ENCODE measurements around the gene RAP1GAP2. TPM values are rescaled to one million over a fixed set of nuclear protein-coding genes. Genes with fewer than 3 reads are reported as not detected.
"Not testable (repeated sequence)": the region's sequence is repeated elsewhere in the genome, so short reads cannot be mapped to it uniquely, and the experiment has no call there.

The RAP1GAP2 gene
- total RNA-seq, 1 donor: 2.9 TPM

DNA sequence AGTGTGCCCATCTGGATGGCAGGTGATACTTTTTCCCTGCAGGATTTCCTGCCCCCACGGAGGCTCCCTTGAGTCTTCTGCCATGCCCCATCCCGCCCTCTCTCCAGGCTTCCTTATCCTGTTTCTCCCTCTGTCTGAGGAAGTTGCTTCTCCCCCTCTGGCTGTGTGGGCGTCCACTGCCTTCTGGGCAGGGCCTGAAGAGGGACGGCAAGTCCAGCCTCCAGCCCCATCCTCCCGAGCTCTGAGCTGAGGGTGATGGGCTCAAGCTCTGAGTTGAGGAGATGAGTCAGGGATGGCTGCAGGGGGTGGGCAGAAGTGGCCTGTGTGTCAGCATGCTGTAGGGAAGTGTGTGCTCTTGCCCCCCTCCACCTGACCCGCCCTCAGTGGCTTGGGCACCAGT is 14.2 kb upstream of the RAP1GAP2 start:
- DNase-seq (ENCODE audit: insufficient read length, low spot score, missing footprints): peak; percentile 57

DNA sequence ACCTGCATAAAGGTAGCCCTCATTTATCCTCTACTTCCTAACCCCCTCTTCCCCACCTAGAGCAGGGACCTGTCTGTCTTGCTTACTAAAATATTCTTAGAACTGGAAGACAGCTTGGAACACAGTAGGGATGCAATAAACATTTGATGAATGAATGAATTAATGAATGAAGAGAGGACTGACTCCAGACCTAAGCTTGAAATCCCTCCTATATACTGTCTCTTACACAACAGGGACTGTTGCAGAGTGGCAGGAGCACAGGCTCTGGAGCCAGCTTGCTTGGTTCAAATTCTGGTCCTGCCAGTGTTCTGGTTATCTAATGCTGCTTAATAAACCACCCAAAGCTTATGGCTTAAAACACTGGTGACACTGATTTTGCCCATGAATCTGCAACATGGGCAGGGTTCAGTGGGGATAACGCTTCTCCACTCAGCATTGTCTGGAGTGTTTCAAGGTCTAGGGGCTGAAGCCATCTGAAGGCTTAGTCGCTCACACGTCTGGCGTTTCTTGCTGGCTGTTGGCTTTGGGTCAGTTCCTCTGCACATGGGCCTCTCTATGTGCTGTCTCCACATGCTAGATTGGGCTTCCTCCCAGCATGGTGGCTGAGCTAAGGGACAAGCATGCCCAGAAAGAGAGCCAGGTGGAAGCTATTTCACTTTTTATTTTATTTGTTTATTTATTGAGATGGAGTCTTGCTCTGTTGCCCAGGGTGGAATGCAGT is 12.8 kb upstream of the RAP1GAP2 start:
- Histone ChIP-seq H3K27ac (ENCODE audit: low read depth, low read length) (no peak overlapping the region), H3K9me3 (ENCODE audit: low read depth, low read length) (no peaks in the 10 kb centered on the region), H3K27me3 (ENCODE audit: insufficient read depth, low read length) (peaks cover 7% of the 10 kb centered on the region), H4K20me1 (ENCODE audit: insufficient read depth, low read length) (no peaks in the 10 kb centered on the region), H2AFZ (ENCODE audit: low read length) (no peak overlapping the region), H3K4me3 (ENCODE audit: insufficient read depth, low read length) (no peak overlapping the region), H3K79me2 (ENCODE audit: insufficient read depth, low read length) (no peaks in the 10 kb centered on the region), H3K4me2 (ENCODE audit: insufficient read depth, low read length) (no peak overlapping the region), H3K4me1 (ENCODE audit: insufficient read depth, low read length) (no peaks in the 10 kb centered on the region), H3K36me3 (ENCODE audit: insufficient read depth, low read length) (no peaks in the 10 kb centered on the region)
- TF ChIP-seq, protein P1, sequence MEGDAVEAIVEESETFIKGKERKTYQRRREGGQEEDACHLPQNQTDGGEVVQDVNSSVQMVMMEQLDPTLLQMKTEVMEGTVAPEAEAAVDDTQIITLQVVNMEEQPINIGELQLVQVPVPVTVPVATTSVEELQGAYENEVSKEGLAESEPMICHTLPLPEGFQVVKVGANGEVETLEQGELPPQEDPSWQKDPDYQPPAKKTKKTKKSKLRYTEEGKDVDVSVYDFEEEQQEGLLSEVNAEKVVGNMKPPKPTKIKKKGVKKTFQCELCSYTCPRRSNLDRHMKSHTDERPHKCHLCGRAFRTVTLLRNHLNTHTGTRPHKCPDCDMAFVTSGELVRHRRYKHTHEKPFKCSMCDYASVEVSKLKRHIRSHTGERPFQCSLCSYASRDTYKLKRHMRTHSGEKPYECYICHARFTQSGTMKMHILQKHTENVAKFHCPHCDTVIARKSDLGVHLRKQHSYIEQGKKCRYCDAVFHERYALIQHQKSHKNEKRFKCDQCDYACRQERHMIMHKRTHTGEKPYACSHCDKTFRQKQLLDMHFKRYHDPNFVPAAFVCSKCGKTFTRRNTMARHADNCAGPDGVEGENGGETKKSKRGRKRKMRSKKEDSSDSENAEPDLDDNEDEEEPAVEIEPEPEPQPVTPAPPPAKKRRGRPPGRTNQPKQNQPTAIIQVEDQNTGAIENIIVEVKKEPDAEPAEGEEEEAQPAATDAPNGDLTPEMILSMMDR (IDR thresholded peaks at IDR 0.05; ENCODE audit: extremely low read depth, low read depth, low read length): no peak
- no peak for DNase-seq (ENCODE audit: insufficient read length, low spot score, missing footprints)

More for the DNA sequence above, 14.2 kb upstream of the RAP1GAP2 start:
- Histone ChIP-seq H3K27me3 (ENCODE audit: insufficient read depth, low read length) (peaks cover 12% of the 10 kb centered on the region), H2AFZ (ENCODE audit: low read length) (no peak overlapping the region), H4K20me1 (ENCODE audit: insufficient read depth, low read length) (no peaks in the 10 kb centered on the region), H3K36me3 (ENCODE audit: insufficient read depth, low read length) (no peaks in the 10 kb centered on the region), H3K79me2 (ENCODE audit: insufficient read depth, low read length) (no peaks in the 10 kb centered on the region), H3K4me1 (ENCODE audit: insufficient read depth, low read length) (no peaks in the 10 kb centered on the region), H3K4me2 (ENCODE audit: insufficient read depth, low read length) (no peak overlapping the region), H3K9me3 (ENCODE audit: low read depth, low read length) (no peaks in the 10 kb centered on the region), H3K27ac (ENCODE audit: low read depth, low read length) (no peak overlapping the region), H3K4me3 (ENCODE audit: insufficient read depth, low read length) (no peak overlapping the region)
- TF ChIP-seq, protein P1 (IDR thresholded peaks at IDR 0.05; ENCODE audit: extremely low read depth, low read depth, low read length): no peak

DNA sequence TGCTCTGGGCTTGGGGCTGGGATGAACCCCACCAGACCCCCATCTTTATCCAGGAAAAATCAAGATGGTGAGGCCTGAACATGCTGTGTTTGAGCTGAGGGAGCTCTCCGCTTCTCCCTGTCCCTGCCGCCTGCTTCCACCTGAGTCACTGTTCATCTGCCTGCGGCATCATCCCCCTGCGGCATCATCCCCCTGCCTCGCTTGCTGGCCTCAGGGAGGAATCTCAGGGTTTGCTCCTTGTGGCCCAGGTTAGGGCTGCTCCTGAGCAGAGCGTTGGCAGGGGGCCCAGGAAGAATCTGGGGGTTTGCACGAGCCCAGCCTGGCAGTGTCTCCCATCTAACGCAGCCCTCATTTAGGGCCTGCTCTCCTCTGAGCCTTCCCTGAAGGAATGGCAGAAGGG is 11.4 kb upstream of the RAP1GAP2 start:
- no peak overlapping the region for H3K27ac ChIP-seq (ENCODE audit: low read depth, low read length)
- peak; percentile 18 for DNase-seq (ENCODE audit: insufficient read length, low spot score, missing footprints)
- H3K4me3 ChIP-seq (ENCODE audit: insufficient read depth, low read length): no peak overlapping the region
- no peaks in the 10 kb centered on the region for H3K79me2 ChIP-seq (ENCODE audit: insufficient read depth, low read length)
- no peaks in the 10 kb centered on the region for H3K9me3 ChIP-seq (ENCODE audit: low read depth, low read length)
- H3K4me1 ChIP-seq (ENCODE audit: insufficient read depth, low read length): no peaks in the 10 kb centered on the region
- H3K27me3 ChIP-seq (ENCODE audit: insufficient read depth, low read length): no peaks in the 10 kb centered on the region
- no peaks in the 10 kb centered on the region for H4K20me1 ChIP-seq (ENCODE audit: insufficient read depth, low read length)
- H2AFZ ChIP-seq (ENCODE audit: low read length): no peak overlapping the region
- H3K36me3 ChIP-seq (ENCODE audit: insufficient read depth, low read length): no peaks in the 10 kb centered on the region
- TF ChIP-seq, protein P1 (IDR thresholded peaks at IDR 0.05; ENCODE audit: extremely low read depth, low read depth, low read length): no peak
- no peak overlapping the region for H3K4me2 ChIP-seq (ENCODE audit: insufficient read depth, low read length)

DNA sequence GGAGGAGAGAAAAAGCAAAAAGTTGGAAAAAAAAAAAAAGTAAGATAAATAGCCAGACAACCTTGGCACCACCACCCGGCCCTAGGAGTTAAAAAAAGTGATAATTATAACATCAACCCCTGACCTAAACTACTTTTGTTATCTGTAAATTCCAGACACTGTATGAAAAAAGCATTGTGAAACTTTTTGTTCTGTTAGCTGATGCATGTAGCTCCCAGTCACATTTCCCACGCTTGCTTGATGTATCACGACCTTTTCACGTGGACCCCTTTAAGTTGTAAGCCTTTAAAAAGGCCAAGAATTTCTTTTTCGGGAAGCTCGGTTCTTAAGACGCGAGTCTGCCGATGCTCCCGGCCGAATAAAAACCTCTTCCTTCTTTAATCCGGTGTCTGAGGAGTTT is 10.9 kb upstream of the RAP1GAP2 start:
- DNase-seq (ENCODE audit: insufficient read length, low spot score, missing footprints); H3K4me1 ChIP-seq (ENCODE audit: insufficient read depth, low read length): not testable (repeated sequence)

More for the DNA sequence above, 10.9 kb upstream of the RAP1GAP2 start:
- H3K27me3 ChIP-seq (ENCODE audit: insufficient read depth, low read length); H3K27ac ChIP-seq (ENCODE audit: low read depth, low read length); H3K9me3 ChIP-seq (ENCODE audit: low read depth, low read length); H3K4me2 ChIP-seq (ENCODE audit: insufficient read depth, low read length); H4K20me1 ChIP-seq (ENCODE audit: insufficient read depth, low read length); H3K79me2 ChIP-seq (ENCODE audit: insufficient read depth, low read length); H3K4me3 ChIP-seq (ENCODE audit: insufficient read depth, low read length); H3K36me3 ChIP-seq (ENCODE audit: insufficient read depth, low read length): not testable (repeated sequence)
- H2AFZ ChIP-seq (ENCODE audit: low read length): peak overlapping the region; percentile 22
